Keratinocyte (primary cell): ENCODE results near the gene TMEM61.

ENCODE experiments used
- CTCF ChIP-seq, 3 experiments: IDR thresholded peaks in 1 of 3; conservative IDR thresholded peaks in 1 of 3; optimal IDR thresholded peaks in 1 of 3; 2 replicates in 2 of 3; 3 replicates in 1 of 3; pipeline versions ENCODE3 to v1.5.1; 2011; ENCODE audit warnings: low read length in 3 of 3, mild to moderate bottlenecking in 3 of 3, moderate library complexity in 2 of 3, control low read depth in 1 of 3, inconsistent platforms in 1 of 3; ENCODE audit not compliant: insufficient read depth in 2 of 3; ENCODE audit errors: extremely low read depth in 1 of 3
- EZH2 ChIP-seq: IDR thresholded peaks from one replicate; pipeline ENCODE4 v1.6.1; 2012; ENCODE audit warnings: inconsistent platforms, mild to moderate bottlenecking, low read length, moderate library complexity

- TF ChIP-seq CTCF (optimal IDR thresholded peaks at IDR 0.05 in 1 of 3, IDR thresholded peaks at IDR 0.05 in 1 of 3, conservative IDR thresholded peaks at IDR 0.05 in 1 of 3; ENCODE audit: extremely low read depth in 1 of 3, insufficient read depth in 2 of 3, low read length in 3 of 3) (no peak), EZH2 (no peak)
Observed at GRCh38 chr1:54990916-54991315, 10.5 kb downstream of the TMEM61 start.
